GM19025 (cell line): ENCODE data around the gene AMMECR1L.
A peak's percentile ranks its signal among the peaks of the same experiment; 100 is the strongest.

Source experiments
- ATAC-seq: cut with Tn5 transposase; IDR thresholded peaks from one replicate; pipeline ENCODE4 v1.9.1; 2021; ENCODE audit warnings: mild to moderate bottlenecking, low read depth, moderate library complexity; ENCODE audit not compliant: unreplicated experiment

The AMMECR1L gene

DNA sequence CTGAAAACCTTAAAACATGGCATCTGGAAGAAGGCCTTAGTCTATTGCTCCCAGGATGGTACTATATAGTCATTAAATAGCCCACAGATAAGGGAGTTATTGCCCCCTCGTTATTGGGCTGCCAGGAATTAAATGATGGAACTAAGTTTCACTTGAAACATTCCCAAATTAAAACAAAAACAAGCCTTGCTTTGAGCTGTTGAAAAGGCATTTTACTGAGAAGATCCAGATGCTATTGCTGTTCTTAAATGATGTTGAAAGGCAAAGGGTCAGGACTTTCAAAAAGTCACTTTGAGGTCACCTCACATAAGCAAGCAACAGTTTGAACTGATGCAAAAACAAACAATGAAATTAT is 2.0 kb upstream of the AMMECR1L start:
- ATAC-seq, result no peak

DNA sequence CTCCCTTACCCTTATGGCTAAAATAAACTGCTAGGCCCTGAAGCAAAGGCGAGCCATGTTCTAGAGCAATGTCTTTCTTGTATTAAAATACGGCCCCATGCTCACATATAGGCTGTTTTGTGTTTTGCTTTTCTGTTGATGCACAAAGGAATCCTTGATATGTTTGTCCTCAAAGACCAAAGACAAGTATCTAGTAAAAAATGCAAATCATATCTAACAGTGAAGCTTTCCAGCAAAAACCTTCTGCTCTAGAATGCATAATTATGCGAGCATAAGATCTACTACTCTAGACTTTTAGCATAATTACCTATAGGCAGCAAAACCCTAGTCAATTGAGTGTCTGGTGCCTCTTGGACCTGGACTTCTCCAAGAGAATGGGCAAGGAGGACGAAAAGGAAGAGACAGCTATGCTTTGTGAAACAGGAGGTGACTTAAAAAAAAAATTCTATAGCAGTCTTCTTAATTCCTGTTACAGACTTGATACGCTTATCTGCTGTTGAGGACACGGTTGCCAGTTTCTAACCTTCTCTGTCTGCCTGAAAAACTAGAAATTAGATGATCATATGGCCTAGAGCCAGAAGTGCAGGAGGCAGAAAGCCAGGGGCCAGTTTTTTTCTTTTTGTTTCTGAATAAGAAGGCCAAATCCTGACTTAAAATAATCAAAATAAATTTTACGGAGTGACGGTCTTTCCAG is 1.5 kb upstream of the AMMECR1L start:
- ATAC-seq, result no peak

DNA sequence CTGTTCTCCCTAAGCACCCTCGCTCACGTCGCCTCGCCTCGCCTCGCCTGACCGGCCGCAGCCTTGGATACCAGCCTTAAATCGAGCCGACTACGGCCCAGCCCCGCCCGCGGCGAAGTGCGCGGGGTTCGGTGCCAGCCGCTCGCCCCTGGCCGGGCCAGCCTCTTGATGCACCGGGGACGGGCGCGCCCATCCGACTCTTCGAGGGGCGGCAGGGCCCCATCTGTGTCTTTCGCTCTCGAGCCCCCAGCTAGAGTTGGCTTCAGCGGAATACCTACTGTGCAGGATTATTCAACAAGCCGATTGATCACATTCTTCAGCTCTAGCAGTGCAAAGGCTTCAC is 808 bp upstream of the AMMECR1L start:
- ATAC-seq, result peak; percentile 22

DNA sequence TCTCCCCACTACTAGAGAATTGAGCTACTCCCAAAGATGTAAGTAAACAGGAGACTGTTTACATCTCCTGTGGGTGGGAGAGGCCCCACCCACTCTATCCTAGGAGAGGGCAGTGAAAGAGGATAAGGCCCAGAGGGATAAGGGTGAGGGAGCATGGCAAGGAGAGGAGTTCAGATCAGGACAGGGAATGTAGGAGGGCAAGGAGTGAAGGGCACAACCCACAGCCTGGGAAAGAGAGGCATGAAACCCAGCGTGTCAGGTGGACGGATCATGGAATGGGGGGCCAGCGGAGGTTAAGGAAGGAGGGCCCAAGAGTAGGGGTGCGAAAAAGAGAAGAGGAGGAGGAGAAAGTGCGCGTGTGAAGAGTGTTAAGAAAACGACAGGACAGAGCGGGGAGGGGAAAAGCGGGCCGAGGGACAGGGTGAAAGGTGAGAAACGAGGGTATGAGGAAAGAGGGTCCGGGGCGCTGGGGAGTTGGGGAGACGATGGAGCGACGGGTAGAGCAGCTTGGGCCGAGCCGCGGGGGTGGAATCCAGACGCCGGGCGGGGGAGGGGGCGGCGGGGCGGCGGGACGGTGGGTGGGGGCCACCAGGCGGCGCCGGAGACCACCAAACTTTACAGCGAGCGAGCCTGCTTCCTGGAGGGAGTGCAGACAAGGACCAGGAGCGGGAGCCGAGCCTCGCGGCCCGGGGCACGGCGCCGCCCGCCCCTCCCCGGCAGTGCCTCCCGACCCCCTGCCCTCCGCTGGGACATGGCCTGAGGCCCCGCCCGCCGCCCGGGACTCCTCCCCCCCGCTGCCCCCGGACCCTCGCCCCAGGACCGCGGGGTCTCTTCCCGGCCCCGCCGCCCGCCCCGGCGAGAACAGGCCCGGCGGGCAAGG is 655 bp downstream of the AMMECR1L start:
- ATAC-seq, result peak; percentile 17

DNA sequence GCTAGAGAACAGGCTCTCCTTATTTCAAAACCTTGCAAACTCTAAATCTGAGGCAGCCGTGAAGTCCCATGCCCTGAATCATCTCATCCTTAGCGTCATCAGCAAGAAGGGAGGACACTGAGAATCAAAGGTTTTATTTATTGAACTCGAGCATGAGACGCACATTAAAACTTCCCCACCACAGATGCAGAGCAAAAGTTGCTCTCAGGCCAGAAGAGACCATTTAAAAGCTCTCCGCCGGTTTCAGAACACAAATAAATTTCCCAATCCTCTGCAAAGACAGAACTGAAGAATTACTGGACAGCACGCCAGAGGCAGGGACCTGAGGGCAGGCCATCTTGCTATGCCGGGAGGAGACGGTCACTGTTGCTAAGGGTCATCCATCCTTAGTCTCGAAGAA is 1.3 kb downstream of the AMMECR1L start:
- no peak for ATAC-seq

DNA sequence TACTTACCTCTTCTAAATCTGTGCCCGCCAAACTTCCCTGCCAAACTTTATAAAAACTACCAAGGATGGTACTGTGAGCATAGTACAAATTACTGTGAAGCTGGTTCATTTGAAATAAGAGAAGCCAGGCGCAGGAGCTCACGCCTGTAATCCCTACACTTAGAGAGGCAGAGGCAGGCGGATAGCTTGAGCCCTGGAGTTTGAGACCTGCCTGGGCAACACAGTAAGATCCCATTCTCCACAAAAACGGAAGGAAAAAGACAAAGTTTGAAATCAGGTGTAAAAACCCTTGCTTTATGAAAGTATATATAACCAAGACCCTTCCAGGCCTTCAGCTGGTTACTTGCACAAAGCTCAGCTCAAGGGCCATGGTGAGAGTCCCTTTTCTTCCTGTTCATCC is 5.9 kb downstream of the AMMECR1L start:
- no peak for ATAC-seq

DNA sequence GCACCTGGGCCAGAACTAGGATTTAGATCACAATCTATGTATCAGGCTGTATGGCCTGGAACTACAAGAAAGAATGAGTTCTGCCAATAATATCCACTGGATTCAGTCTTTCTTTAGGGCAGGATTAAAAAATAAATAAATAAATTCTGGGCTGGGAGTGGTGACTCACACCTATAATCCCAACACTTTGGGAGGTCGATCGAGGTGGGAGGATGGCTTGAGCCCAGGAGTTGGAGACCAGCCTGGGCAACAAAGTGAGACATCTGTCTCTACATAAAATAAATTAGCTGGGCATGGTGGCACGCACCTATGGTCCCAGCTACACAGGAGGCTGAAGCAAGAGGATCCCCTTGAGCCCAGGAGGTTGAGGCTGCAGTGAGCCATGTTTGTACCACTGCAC is 8.1 kb downstream of the AMMECR1L start:
- no peak for ATAC-seq

DNA sequence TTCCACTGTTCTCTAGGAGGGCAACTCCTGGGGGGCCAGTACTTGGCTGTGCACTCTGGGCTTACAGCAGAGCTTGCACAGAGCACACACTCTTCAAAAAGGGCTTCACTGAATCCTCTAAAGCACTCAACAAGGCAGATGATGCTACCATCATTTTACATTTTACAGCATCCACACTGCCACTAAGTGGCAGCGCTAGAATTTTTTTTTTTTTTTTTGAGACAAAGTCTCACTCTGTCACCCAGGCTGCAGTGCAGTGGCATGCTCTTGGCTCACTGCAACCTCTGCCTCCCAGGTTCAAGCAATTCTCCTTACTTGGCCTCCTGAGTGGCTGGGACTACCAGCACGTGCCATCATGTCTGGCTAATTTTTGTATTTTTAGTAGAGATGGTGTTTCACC is 8.6 kb downstream of the AMMECR1L start:
- no peak for ATAC-seq

DNA sequence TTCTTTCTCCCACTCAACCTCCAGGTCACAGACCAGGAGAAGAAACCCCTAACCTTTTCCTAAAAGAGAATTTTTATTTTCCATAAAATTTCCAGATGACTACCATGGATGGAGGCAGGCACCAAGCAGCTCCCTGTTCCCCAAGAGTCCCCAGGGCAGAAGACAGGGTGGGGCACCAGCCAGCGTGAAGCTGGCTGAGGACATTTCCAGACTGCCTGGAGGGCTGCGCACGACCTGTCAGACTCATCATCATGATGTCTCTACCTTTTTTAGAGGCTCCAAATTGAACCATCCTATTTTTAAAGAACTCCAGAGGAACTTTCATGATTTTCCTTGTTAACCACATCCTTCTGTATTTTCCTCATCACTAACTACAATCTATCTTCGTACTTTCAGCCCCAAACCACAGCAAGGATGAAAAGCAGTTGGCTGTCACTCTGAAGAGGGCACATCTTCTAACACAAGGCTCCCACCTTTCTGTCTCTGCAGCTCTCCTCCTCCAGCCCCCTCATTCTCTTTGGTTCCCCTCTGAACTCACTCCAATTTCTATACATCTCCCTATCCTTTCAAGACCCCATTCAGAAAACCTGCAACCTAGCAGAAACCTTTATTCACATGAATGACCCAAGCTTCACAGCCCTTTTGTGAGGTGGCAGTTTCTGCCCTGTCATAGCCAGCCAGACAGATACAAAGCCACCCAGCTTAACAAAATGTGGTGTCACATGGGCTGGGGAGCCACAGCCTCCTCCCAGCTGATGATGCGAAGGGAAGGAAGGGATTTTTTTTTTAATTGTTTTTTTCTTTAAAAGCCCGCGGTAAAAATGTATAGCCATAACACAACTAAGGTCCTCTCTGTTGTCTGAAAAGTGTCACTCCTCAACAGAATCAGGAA is 11.1 kb downstream of the AMMECR1L start:
- no peak for ATAC-seq

DNA sequence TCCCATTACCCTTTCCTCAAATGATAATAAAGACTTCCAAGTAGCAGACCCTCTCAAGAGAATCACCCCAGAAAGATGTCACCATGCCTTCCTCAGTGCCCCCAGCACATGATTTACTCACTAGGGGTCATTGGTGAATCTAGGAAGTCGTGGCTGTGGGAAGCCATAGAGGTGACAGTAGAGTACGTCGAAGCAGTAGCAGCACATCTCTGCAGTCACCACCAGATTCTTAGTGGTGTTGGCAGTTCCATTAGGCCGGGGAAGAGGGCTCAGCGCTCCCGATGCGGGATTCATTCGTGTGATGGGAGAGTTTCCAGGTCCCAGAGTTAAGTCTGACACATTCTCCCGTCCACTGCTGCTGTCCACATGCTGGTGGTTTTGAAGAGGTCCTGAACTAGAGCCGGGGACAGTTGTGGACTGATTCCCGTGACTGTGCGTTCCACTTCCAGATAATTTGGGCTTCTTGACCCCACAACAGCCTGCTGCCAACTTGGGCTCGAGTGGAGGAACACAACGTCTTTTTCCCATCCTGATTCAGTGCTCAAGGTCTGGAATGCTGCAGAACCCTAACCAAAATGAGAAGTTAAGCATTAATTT is 12.0 kb downstream of the AMMECR1L start:
- ATAC-seq, result no peak

DNA sequence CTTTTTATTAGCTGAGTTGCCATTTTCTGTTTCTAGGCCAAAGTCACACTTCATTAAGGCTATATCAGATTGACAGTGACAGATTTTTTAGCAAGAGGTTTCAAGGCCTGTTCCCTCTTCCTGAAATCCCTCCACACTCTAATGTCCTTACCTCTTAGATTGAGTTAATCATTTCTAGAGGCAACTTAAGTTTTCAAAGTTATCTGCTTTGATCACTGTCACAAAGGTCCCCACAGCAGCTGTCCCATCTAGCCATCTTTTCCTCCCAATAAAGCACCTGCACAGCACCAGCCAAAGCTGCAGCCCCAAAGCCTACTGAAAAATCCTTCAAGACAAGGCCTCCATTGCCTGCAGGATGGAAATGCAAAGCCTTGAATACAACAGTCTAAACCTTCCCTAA is 13.4 kb downstream of the AMMECR1L start:
- no peak for ATAC-seq

DNA sequence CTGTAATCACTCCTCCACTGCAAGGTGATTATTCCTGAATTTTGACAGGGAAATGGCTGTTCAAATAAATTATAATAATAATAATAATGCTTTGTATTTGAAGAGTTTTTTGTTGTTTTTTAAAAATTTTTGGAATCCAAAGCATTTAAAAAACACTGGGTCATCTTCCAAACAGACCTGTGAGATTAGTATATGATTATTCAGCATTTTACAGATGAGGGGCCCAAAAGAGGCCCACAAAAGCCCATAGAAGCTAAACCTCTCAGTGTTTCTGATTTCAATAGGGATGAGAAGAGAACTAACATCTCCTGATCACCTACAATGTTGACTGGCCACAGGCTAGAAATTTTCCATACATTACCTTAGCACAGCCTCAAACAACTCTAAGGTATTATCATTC is 19.8 kb downstream of the AMMECR1L start:
- ATAC-seq, result no peak

DNA sequence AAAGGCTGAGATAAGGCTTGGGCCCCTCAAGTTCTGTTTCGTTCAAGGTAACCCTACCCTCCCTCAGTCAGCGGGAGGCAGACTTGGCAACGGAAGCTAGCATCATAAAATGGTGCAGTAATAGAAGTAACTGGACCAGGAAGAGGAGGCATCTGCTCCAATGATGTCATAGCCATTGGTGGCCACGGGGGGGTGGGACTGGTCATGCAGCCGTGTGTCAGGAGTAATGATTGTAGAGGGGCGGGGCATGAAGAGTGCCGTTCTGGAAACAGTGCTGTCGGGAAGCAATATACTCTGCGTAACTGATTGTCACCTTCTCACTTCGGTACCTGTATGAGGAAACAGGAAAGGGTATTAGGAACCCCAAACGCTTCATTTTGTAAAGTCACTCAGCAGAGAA is 20.9 kb downstream of the AMMECR1L start:
- ATAC-seq, result no peak

DNA sequence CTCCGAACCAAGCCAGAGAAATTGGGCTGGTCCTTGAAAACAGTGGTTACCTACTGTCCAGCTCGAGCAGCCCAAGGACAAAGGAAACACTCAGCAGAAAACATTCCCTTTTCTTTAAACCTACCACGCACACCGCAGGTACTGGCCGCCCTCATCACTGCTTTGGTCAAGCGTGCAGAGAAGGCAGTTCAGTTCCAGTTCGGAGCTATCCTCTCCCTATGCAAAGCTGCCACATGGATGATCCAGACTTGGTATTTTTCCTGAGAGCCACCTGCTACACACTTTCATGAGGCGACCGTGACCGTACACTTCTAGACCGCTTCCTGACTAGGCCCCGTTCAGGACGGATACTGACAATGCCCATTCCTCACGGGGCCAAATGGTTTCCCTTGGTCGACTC is 23.5 kb downstream of the AMMECR1L start:
- no peak for ATAC-seq

DNA sequence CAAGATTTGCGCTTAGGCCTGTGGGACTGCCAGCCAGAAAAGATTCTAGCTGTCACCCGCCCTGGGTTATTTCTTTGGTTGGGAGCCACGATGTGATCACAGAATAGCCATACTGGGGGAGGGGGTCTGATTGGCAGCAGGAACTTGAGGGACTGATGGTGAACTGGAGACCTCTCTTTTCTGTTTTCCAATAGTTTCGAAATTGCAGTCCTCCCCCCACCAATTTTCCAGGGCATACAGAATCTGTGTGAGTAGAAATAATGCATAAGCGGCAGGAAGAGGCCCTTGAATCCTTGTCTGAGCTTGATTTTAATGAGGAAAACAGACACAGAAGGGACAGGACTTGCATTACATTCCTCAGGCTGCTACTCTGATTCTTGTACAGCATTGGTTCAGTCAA is 25.6 kb downstream of the AMMECR1L start:
- no peak for ATAC-seq

DNA sequence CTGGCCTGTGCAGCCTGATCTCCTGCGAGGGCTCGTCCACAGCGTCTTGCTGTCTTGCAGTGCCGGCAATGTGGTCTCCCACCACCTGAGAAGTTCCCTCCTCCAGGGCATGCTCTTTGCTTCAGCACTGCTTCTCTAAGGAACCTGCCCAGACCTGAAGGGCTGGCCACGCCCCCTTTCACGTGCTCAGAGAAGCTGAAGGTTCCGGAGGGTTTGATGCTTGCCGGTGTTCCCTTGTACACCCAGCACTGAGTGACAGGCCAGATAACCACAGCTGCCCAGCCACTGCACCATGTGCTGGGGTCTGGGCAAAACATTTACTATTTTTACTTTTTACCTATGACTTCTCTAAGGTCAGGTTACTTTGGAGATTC is 26.1 kb downstream of the AMMECR1L start:
- ATAC-seq, result no peak

DNA sequence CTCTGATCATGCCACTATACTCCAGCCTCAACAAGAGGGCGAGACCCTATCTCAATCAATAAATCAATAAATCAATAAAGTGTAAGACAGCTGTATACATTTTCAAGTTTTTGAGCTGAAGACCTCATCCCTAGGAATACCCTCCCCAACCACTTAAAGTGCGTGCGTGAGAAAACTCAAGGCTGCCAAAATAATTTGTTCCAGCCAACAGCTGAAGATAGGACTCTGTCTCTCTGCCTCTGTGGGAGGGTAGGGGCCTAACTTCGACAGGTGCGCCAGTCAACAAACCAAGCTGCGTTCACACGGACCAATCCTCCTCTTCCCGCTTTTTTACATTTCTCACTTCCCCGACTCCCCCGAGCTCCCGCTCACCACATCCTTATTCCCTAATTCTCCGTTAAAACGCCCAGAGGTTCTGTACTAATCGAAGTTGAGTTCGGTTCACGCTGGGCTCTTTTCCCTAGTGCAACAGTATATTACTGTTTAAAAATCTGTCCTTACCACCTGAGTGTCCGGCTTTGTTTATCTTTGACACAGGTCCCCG is 28.4 kb downstream of the AMMECR1L start:
- no peak for ATAC-seq

DNA sequence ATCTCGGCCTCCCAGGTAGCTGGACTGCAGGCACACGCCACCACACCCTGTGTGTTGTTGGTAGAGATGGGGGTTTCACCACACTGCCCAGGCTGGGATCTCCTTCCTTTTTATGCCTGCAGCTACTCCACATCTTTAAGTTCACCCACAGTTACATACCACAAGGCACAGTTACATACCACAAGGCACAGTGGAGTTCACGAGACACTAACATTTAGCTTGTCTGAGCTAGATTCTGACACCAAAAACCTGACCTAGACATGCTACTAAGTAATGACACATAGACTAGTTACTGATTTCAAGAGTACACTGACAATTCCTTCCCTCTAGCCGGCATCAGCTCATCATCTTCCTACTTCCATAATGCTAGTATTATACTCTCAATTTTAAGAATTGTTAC is 32.1 kb downstream of the AMMECR1L start:
- ATAC-seq, result no peak

DNA sequence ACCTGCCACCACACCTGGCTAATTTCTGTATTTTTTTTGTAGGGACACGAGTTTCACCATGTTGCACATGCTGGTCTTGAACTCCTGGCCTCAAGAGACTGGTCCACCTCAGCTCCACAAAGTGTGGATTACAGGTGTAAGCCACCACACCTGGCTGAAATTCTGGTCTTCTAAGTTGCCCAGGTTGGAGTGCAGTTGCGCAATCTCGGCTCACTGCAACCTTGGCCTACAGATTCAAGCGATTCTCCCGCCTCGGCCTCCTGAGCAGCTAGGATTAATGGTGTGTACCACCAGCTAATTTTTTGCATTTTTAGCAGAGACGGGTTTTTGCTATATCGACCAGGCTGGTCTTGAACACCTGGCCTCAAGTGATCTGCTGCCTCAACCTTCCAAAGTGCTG is 33.4 kb downstream of the AMMECR1L start:
- ATAC-seq, result no peak

DNA sequence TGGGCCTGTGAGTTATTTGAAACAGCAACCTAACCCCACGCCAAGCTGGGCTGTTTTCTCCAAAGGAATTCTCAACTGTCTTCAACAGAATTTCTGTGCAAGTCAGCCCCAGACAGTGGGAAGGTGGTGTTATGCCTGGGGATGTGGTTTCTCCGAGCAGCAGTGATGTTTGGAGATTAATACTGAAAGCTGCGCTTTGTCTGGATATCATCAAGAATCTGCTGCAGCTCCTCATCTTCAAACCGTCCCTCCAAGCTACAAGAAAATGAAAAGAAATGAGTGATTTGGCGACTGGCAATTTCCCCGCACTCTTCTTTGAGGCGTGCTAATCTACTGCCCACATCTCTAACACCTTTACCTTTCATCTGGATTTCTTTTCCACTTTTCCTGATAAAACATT is 37.8 kb downstream of the AMMECR1L start:
- ATAC-seq, result no peak

DNA sequence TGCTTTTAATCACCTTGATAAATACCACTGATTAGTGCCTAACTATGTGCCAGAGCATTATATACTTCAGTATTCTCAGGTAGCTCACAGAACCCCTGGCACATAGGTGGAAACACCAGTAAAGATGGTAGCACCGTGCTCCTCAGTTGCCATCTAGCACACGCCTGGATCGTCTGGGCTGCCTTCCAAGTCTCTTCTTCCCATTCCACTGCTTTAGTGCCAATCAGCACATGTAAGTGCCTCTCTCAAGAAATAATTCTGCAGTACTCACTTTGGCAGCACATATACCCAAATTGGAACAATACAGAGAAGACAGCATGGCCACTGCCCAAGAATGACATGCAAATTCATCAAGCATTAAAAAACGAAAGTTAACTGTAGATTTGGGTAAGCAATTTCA is 40.8 kb downstream of the AMMECR1L start:
- ATAC-seq, result no peak
